ENCODE measurements around the gene C12orf76. TPM values are rescaled to one million over a fixed set of nuclear protein-coding genes. Genes with fewer than 3 reads are reported as not detected.

Gene C12orf76
- total and polyA plus RNA-seq, 9 of the 15 experiments (the other 6 are each of a cell fraction or from before 2014, with no cell fraction given), result 6.3 to 38.6 (median 12.3) TPM

DNA sequence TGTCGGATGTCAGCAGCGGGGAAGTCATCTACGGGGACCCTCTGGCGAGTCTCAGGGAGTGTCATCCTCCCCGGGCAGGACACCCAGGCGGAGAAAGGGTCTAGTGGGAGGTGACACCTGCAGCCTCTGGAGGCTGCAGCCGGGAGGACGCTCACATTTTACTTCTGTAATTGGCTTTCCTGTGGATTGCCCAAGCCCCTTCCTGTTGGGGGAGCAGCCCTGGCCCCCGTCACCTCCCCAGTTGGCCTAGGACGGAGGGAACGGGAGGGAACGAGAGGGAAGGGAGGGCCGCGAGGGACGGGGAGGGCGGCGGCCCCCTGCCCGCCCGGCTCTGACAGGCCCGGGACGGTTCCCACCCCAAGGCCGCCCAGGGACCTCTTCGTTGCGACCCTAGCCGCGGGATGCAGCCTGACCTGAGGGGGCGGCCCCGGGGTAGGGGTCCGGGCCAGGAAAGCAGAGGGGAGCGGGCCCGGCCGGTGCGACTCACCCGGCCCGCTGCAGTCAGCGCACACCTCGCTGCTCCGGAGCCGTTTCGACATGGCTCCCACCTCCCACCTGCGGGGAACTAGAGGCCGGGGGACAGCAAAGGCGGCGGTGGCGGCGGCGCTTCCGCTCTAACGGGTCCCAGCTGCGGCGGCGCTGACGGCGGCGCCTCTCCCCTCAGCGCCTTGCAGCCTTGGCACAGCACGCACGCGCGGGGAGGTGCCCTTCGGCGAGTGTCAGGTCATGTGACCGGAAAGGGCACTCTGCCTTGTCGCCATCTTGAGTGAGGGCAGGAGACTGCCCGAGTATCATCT is 52.4 kb downstream of the C12orf76 start, which contains the start of gene GIT2 (continued):
- TF ChIP-seq, protein P1, sequence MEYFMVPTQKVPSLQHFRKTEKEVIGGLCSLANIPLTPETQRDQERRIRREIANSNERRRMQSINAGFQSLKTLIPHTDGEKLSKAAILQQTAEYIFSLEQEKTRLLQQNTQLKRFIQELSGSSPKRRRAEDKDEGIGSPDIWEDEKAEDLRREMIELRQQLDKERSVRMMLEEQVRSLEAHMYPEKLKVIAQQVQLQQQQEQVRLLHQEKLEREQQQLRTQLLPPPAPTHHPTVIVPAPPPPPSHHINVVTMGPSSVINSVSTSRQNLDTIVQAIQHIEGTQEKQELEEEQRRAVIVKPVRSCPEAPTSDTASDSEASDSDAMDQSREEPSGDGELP (CRISPR knock-in tag; IDR thresholded peaks at IDR 0.05; ENCODE audit: borderline replicate concordance), result peak; percentile 92
- TF ChIP-seq PCBP1 (IDR thresholded peaks at IDR 0.05; ENCODE audit: low read depth, low read length, poor library complexity, severe bottlenecking), result peak; percentile 64
- TF ChIP-seq EGR1 (conservative IDR thresholded peaks at IDR 0.05), result peak; percentile 49
- TF ChIP-seq SP1 (CRISPR knock-in tag; IDR thresholded peaks at IDR 0.05), result peak; percentile 43; the same call in 1 of the 2 replicates
- peak; percentile 88 for TF ChIP-seq ELF2 (CRISPR knock-in tag; IDR thresholded peaks at IDR 0.05)
- TF ChIP-seq SIN3A (IDR thresholded peaks at IDR 0.05; ENCODE audit: borderline replicate concordance in 2 of 2, control insufficient read depth in 1 of 2, low read depth in 2 of 2, low read length in 2 of 2), result peak; percentile 40 to 45; a peak in 2 of 4 replicates
- TF ChIP-seq ZNF589 (CRISPR knock-in tag; IDR thresholded peaks at IDR 0.05; ENCODE audit: low read depth), result peak; percentile 66; the same call in 1 of the 2 replicates
- TF ChIP-seq TSC22D4 (tag; IDR thresholded peaks at IDR 0.05), result no peak
- TF ChIP-seq ZNF717 (CRISPR knock-in tag; IDR thresholded peaks at IDR 0.05), result no peak
- TF ChIP-seq SUPT5H (IDR thresholded peaks at IDR 0.05), result peak; percentile 77
- TF ChIP-seq SAFB2 (IDR thresholded peaks at IDR 0.05; ENCODE audit: borderline replicate concordance, low read depth, low read length, severe bottlenecking), result no peak
- TF ChIP-seq POLR2G (IDR thresholded peaks at IDR 0.05; ENCODE audit: low read depth, low read length), result peak; percentile 85
- TF ChIP-seq, protein P2, sequence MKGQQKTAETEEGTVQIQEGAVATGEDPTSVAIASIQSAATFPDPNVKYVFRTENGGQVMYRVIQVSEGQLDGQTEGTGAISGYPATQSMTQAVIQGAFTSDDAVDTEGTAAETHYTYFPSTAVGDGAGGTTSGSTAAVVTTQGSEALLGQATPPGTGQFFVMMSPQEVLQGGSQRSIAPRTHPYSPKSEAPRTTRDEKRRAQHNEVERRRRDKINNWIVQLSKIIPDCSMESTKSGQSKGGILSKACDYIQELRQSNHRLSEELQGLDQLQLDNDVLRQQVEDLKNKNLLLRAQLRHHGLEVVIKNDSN (CRISPR knock-in tag; IDR thresholded peaks at IDR 0.05), result peak; percentile 98
- peak; percentile 25 for TF ChIP-seq CHD1 (IDR thresholded peaks at IDR 0.05; ENCODE audit: low read length)
- TF ChIP-seq JUND (IDR thresholded peaks at IDR 0.05; ENCODE audit: borderline replicate concordance, low read depth, low read length), result peak; percentile 52; the same call in 1 of the 2 replicates
- TF ChIP-seq JUND (tag; IDR thresholded peaks at IDR 0.05; ENCODE audit: borderline replicate concordance, low read depth, low read length), result no peak; the same call in 2 of the 3 replicates
- peak; percentile 57 for TF ChIP-seq TAF1 (IDR thresholded peaks at IDR 0.05; ENCODE audit: control insufficient read depth, extremely low read depth, insufficient read depth, low read length, severe bottlenecking)
- TF ChIP-seq, protein P3, sequence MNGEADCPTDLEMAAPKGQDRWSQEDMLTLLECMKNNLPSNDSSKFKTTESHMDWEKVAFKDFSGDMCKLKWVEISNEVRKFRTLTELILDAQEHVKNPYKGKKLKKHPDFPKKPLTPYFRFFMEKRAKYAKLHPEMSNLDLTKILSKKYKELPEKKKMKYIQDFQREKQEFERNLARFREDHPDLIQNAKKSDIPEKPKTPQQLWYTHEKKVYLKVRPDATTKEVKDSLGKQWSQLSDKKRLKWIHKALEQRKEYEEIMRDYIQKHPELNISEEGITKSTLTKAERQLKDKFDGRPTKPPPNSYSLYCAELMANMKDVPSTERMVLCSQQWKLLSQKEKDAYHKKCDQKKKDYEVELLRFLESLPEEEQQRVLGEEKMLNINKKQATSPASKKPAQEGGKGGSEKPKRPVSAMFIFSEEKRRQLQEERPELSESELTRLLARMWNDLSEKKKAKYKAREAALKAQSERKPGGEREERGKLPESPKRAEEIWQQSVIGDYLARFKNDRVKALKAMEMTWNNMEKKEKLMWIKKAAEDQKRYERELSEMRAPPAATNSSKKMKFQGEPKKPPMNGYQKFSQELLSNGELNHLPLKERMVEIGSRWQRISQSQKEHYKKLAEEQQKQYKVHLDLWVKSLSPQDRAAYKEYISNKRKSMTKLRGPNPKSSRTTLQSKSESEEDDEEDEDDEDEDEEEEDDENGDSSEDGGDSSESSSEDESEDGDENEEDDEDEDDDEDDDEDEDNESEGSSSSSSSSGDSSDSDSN (IDR thresholded peaks at IDR 0.05; ENCODE audit: borderline replicate concordance in 1 of 2, low read depth in 2 of 2, low read length in 2 of 2), result 0 out of 4 replicates have a peak, but pooled peaks of 1 of the 2 experiments have one; percentile 58
- peak; percentile 75 for TF ChIP-seq NR2C1 (IDR thresholded peaks at IDR 0.05)
- TF ChIP-seq NR2C1 (tag; IDR thresholded peaks at IDR 0.05), result peak; percentile 65; the same call in 1 of the 2 replicates
- 0 out of 2 replicates have a peak, but pooled peaks have one; percentile 45 for TF ChIP-seq TGIF2 (CRISPR knock-in tag; IDR thresholded peaks at IDR 0.05)
- 0 out of 4 replicates have a peak, but pooled peaks of 1 of the 2 experiments have one; percentile 6 for TF ChIP-seq SRF (CRISPR knock-in tag; IDR thresholded peaks at IDR 0.05)
- TF ChIP-seq ZBED1 (IDR thresholded peaks at IDR 0.05), result 0 out of 2 replicates have a peak, but pooled peaks have one; percentile 32
- TF ChIP-seq ZSCAN32 (CRISPR knock-in tag; IDR thresholded peaks at IDR 0.05), result 0 out of 2 replicates have a peak, but pooled peaks have one; percentile 21

Measured in K562 (cell line).